HepG2 (cell line): Measurements from ENCODE around the gene WNT5B. TPM values are rescaled to one million over a fixed set of nuclear protein-coding genes. Genes with fewer than 3 reads are reported as not detected.

ENCODE experiments used
- EHMT2 ChIP-seq: fragments of 200-600 bp; sonication (generic); IDR thresholded peaks from 2 replicates; pipeline ENCODE4 v1.7.0; 2017; ENCODE audit warnings: antibody characterized with exemption, low read depth, low read length, borderline replicate concordance
- HBP1 ChIP-seq: IDR thresholded peaks from 2 replicates; pipeline ENCODE4 v1.6.1; 2016; ENCODE audit warnings: low read depth, control low read depth
- HOXA3 ChIP-seq: sonication (generic); formaldehyde crosslinking; IDR thresholded peaks from 2 replicates; pipeline ENCODE4 v1.5.0; 2020; ENCODE audit warnings: missing genetic modification reagents
- IKZF5 ChIP-seq: IDR thresholded peaks from 2 replicates; pipeline ENCODE4 v1.6.1; 2018; ENCODE audit warnings: missing genetic modification reagents, mild to moderate bottlenecking, missing compliant biosample characterization
- MEIS1 ChIP-seq: sonication (generic); formaldehyde crosslinking; IDR thresholded peaks from 2 replicates; pipeline ENCODE4 v1.9.0; 2021; ENCODE audit warnings: mild to moderate bottlenecking, missing genetic modification reagents, moderate library complexity, borderline replicate concordance
- PRMT3 ChIP-seq: sonication (generic); formaldehyde crosslinking; IDR thresholded peaks from 2 replicates; pipeline ENCODE4 v1.8.1; 2022; ENCODE audit warnings: low read depth, mild to moderate bottlenecking, moderate library complexity, missing genetic modification reagents, borderline replicate concordance
- RXRA ChIP-seq: sonication (generic); formaldehyde crosslinking; IDR thresholded peaks from 2 replicates; pipeline ENCODE4 v1.5.1; 2020; ENCODE audit warnings: missing genetic modification reagents
- TIGD3 ChIP-seq: sonication (generic); formaldehyde crosslinking; IDR thresholded peaks from 2 replicates; pipeline ENCODE4 v1.5.1; 2020; ENCODE audit warnings: mild to moderate bottlenecking, missing genetic modification reagents, borderline replicate concordance
- ZBTB4 ChIP-seq: sonication (generic); formaldehyde crosslinking; IDR thresholded peaks from 2 replicates; pipeline ENCODE4 v1.4.0; 2020; ENCODE audit warnings: missing genetic modification reagents, mild to moderate bottlenecking, borderline replicate concordance
- ZNF142 ChIP-seq: sonication (generic); formaldehyde crosslinking; IDR thresholded peaks from 2 replicates; pipeline ENCODE4 v1.4.0; 2020; ENCODE audit warnings: missing genetic modification reagents
- ZNF709 ChIP-seq: sonication (generic); formaldehyde crosslinking; IDR thresholded peaks from 2 replicates; pipeline ENCODE4 v1.5.0; 2020; ENCODE audit warnings: mild to moderate bottlenecking, missing genetic modification reagents
- polyA plus RNA-seq, 8 experiments: library from polyadenylated mRNA; depleted of rRNA in 3 of 8; stranded (reverse) in 7 of 8; unstranded in 1 of 8; fragments of >200 nt; fragmentation: Illumina TruSeq in 4 of 8; extraction: Trizol in 4 of 8; gene quantifications; 2 replicates each; pipeline versions ENCODE4 v1.2.1 to v1.2.3, GENCODE V29; 2011 to 2016; ENCODE audit warnings: low read depth in 4 of 8, missing spikeins in 1 of 8, mixed read lengths in 1 of 8; ENCODE audit not compliant: insufficient read depth in 1 of 8
- total RNA-seq, 5 experiments: library from RNA; depleted of rRNA; stranded (reverse); fragments of >200 nt; fragmentation: Illumina TruSeq; extraction: Trizol; gene quantifications; 2 replicates each; pipeline ENCODE4 v1.2.3, GENCODE V29; 2016; ENCODE audit warnings: low read depth in 1 of 5

WNT5B gene
- total and polyA plus RNA-seq, 2 of the 13 experiments (the other 11 are each of a cell fraction or from before 2014, with no cell fraction given) = 0.04 TPM; not detected in 1

GRCh38 chr12:1661553-1662335 is 32.7 kb downstream of the WNT5B start (continued):
- TF ChIP-seq ZNF142 = no peak
- TF ChIP-seq EHMT2 = no peak
- TF ChIP-seq PRMT3 (CRISPR knock-in tag) = no peak
- TF ChIP-seq MEIS1 = no peak
- no peak for TF ChIP-seq HOXA3 (CRISPR knock-in tag)
- TF ChIP-seq TIGD3 (CRISPR knock-in tag) = no peak
- TF ChIP-seq ZBTB4 (CRISPR knock-in tag) = no peak
- no peak; the same call in 1 of the 2 replicates for TF ChIP-seq IKZF5 (CRISPR knock-in tag)
- TF ChIP-seq RXRA (CRISPR knock-in tag) = peak; percentile 35; the same call in 1 of the 2 replicates
- peak; percentile 74; the same call in 1 of the 2 replicates for TF ChIP-seq ZNF709 (CRISPR knock-in tag)
- peak; percentile 68; the same call in 1 of the 2 replicates for TF ChIP-seq HBP1
